Subcutaneous abdominal adipose tissue (tissue), 5 donors: Measurements from ENCODE around the gene LAG3.
A peak's percentile ranks its signal among the peaks of the same experiment; 100 is the strongest.

Experiments
- H3K27ac ChIP-seq: one replicate; pipeline ENCODE4 v1.7.0; 2013; ENCODE audit warnings: low read depth, mild to moderate bottlenecking, inconsistent platforms, low read length, moderate library complexity
- H3K27me3 ChIP-seq, 5 donors: one replicate each; pipeline ENCODE4 v1.7.0; 2013; ENCODE audit warnings: low read length in 5 of 5, inconsistent platforms in 1 of 5; ENCODE audit not compliant: control insufficient read depth in 5 of 5, insufficient read depth in 4 of 5
- H3K36me3 ChIP-seq, 5 donors: one replicate each; pipeline ENCODE4 v1.7.0; 2013; ENCODE audit warnings: low read length in 5 of 5; ENCODE audit not compliant: control insufficient read depth in 5 of 5, insufficient read depth in 5 of 5
- H3K4me1 ChIP-seq, 5 donors: one replicate each; pipeline ENCODE4 v1.7.0; 2013; ENCODE audit warnings: low read length in 5 of 5, mild to moderate bottlenecking in 3 of 5, moderate library complexity in 1 of 5; ENCODE audit not compliant: control insufficient read depth in 5 of 5, insufficient read depth in 5 of 5
- H3K4me3 ChIP-seq, 5 donors: one replicate each; pipeline ENCODE4 v1.7.0; 2013; ENCODE audit warnings: low read length in 5 of 5, low read depth in 1 of 5
- H3K9ac ChIP-seq, 5 donors: one replicate each; pipeline ENCODE4 v1.7.0; 2013; ENCODE audit warnings: low read length in 5 of 5, mild to moderate bottlenecking in 4 of 5, moderate library complexity in 3 of 5
- H3K9me3 ChIP-seq, 5 donors: one replicate each; pipeline ENCODE4 v1.7.0; 2013; ENCODE audit warnings: low read length in 5 of 5; ENCODE audit not compliant: control insufficient read depth in 5 of 5
- donor health status: healthy.
- donor health status: healthy.
- donor health status: healthy.
- donor health status: healthy.
- donor health status: healthy.

Gene LAG3

GRCh38 chr12:6777386-6777785 is 5.1 kb downstream of the LAG3 start:
- H3K4me1 ChIP-seq: peaks cover 4 to 23% (median 12%) of the 10 kb centered on the region in 5 donors
- no peak overlapping the region for H3K27ac ChIP-seq
- H3K4me3 ChIP-seq: no peak overlapping the region
- peaks cover 0 to 4% (median 0%) of the 10 kb centered on the region in 5 donors for H3K27me3 ChIP-seq
- H3K36me3 ChIP-seq: peaks cover 0 to 5% (median 0%) of the 10 kb centered on the region in 5 donors
- no peaks in the 10 kb centered on the region for H3K9me3 ChIP-seq
- H3K9ac ChIP-seq: no peak overlapping the region

- H3K9me3 ChIP-seq: no peaks in the 10 kb centered on the region
- H3K36me3 ChIP-seq: peaks cover 0 to 5% (median 0%) of the 10 kb centered on the region in 5 donors
- H3K4me3 ChIP-seq: peak overlapping the region; percentile 56 to 65 (median 63)
- peaks cover 4 to 18% (median 12%) of the 10 kb centered on the region in 5 donors for H3K4me1 ChIP-seq
- H3K27ac ChIP-seq: peak overlapping the region; percentile 57
- peak overlapping the region in 3 of 5 donors; percentile 11 to 21 (median 14) for H3K9ac ChIP-seq
- peaks cover 0 to under 1% (median 0%) of the 10 kb centered on the region in 5 donors for H3K27me3 ChIP-seq
These were observed 5.9 kb downstream of the LAG3 start for GRCh38 chr12:6778217-6778573.

DNA sequence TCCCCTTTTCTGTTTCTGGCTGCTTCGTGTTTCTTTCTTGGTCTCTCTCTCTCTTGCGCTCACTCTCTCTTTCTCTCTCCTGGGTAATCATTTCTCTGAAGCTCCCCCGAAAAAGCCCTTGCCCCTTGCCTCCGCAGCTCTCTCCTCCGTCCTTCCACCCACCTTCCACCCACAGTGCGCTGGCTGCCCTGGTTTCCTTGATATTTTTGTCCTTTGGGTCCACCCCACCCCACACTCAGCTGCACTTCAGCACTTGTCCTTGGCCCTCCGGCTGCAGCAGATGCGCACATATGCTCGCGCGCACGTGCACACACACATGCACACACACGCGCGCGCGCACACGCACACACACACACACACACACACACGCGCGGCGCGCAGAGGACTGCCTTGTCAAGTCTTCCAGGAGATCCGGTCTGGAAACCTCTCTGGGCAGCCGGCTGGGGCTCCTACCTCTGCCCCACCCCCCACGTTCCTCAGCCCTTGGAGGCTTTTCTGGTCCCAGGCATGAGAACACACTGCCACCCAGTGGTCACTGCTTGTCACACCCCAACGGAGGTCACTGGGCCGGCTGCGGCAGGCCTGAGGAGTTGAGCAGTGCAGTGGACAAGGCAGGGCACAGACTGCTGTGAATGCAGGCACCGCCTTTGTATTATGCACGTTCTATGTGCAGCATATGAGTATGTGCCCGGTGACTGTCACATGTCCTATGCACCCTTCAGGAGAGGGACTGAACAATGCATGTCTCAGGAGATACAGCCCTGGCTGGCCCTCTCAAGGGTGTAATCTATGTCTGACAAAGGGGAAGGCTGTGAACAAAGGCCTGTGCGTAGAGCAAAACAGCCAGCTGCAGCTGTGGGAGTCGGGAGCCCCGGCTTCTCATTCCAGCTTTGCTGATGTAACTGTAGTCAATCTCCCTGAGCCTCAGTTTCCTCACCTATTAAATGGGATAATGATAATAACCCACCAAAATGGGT is 6.5 kb downstream of the LAG3 start:
- Histone ChIP-seq H3K4me3 (peak overlapping the region; percentile 56 to 65 (median 63)), H3K4me1 (peaks cover 4 to 17% (median 12%) of the 10 kb centered on the region in 5 donors), H3K9me3 (no peaks in the 10 kb centered on the region), H3K27me3 (no peaks in the 10 kb centered on the region), H3K9ac (peak overlapping the region in 4 of 5 donors; percentile 11 to 41 (median 18)), H3K27ac (peak overlapping the region; percentile 57), H3K36me3 (peaks cover 0 to 5% (median 0%) of the 10 kb centered on the region in 5 donors)

GRCh38 chr12:6779708-6780432 is 7.5 kb downstream of the LAG3 start:
- peaks cover 0 to 5% (median 0%) of the 10 kb centered on the region in 5 donors for H3K36me3 ChIP-seq
- no peak overlapping the region for H3K27ac ChIP-seq
- H3K4me1 ChIP-seq: peaks cover 4 to 17% (median 12%) of the 10 kb centered on the region in 5 donors
- no peaks in the 10 kb centered on the region for H3K27me3 ChIP-seq
- H3K9ac ChIP-seq: no peak overlapping the region
- no peaks in the 10 kb centered on the region for H3K9me3 ChIP-seq
- H3K4me3 ChIP-seq: no peak overlapping the region

DNA sequence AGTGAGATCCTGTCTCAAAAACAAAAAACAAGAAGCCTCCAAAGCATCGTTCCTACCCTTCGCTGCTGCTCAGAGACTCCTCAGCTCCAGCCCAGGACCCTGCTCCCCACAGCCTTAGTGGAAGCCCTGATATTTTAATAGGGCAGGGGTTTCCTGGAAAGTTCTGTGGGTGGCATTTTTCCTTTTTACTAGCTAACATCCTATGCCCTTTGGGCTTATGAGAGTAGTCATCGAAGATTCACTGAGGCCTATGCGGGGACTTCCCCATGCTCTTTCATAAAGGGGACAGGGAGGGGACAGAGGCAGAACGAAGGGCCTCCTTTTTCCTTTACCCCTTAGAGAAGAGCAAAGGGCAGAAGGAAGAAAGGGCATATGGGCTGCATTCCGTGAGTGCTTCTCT is 8.3 kb downstream of the LAG3 start:
- Histone ChIP-seq H3K27me3 (no peaks in the 10 kb centered on the region), H3K4me1 (peaks cover 4 to 21% (median 12%) of the 10 kb centered on the region in 5 donors), H3K4me3 (no peak overlapping the region), H3K36me3 (peaks cover 0 to 1% (median 0%) of the 10 kb centered on the region in 5 donors), H3K27ac (no peak overlapping the region), H3K9me3 (no peaks in the 10 kb centered on the region), H3K9ac (no peak overlapping the region)

DNA sequence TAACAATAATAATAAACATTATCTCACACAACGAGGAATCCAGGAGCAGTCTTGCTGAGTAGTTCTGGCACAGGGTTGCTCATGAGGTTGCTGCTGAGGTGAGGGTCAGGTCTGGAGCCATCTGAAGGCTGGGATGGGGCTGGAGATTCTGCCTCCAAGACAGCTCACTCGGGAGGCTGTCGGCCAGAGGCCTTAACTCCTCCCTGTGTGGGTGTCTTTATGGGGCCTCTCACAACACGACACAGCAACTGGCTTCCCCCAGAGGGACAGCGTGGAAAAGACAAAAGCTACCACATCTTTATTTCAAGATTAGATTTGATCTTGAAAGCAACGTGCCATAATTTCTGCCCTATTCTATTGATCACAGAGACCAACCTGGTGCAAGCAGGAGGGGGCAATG is 9.8 kb downstream of the LAG3 start:
- Histone ChIP-seq H3K36me3 (no peaks in the 10 kb centered on the region), H3K27ac (no peak overlapping the region), H3K9ac (no peak overlapping the region), H3K4me1 (peaks cover 4 to 31% (median 17%) of the 10 kb centered on the region in 5 donors), H3K27me3 (no peaks in the 10 kb centered on the region), H3K4me3 (no peak overlapping the region), H3K9me3 (no peaks in the 10 kb centered on the region)

GRCh38 chr12:6782850-6783566 is 10.7 kb downstream of the LAG3 start:
- peaks cover 4 to 32% (median 13%) of the 10 kb centered on the region in 5 donors for H3K4me1 ChIP-seq
- no peak overlapping the region for H3K9ac ChIP-seq
- no peak overlapping the region for H3K4me3 ChIP-seq
- no peaks in the 10 kb centered on the region for H3K36me3 ChIP-seq
- no peak overlapping the region for H3K27ac ChIP-seq
- no peaks in the 10 kb centered on the region for H3K27me3 ChIP-seq
- no peaks in the 10 kb centered on the region for H3K9me3 ChIP-seq

- H3K36me3 ChIP-seq: no peaks in the 10 kb centered on the region
- no peaks in the 10 kb centered on the region for H3K27me3 ChIP-seq
- H3K4me1 ChIP-seq: peaks cover 0 to 29% (median 9%) of the 10 kb centered on the region in 5 donors
- no peak overlapping the region for H3K9ac ChIP-seq
- H3K27ac ChIP-seq: no peak overlapping the region
- no peak overlapping the region for H3K4me3 ChIP-seq
- H3K9me3 ChIP-seq: no peaks in the 10 kb centered on the region
These were observed 11.5 kb downstream of the LAG3 start for GRCh38 chr12:6783828-6784227.

- Histone ChIP-seq H3K4me1 (peaks cover 0 to 29% (median 5%) of the 10 kb centered on the region in 5 donors), H3K27ac (no peak overlapping the region), H3K27me3 (no peaks in the 10 kb centered on the region), H3K9ac (no peak overlapping the region), H3K4me3 (no peak overlapping the region), H3K36me3 (no peaks in the 10 kb centered on the region), H3K9me3 (no peaks in the 10 kb centered on the region)
These were observed 12.0 kb downstream of the LAG3 start for GRCh38 chr12:6784296-6784695.
